ENCODE results near the gene FOXJ2.
"Not testable (repeated sequence)": the region's sequence is repeated elsewhere in the genome, so short reads cannot be mapped to it uniquely, and the experiment has no call there.

DNA sequence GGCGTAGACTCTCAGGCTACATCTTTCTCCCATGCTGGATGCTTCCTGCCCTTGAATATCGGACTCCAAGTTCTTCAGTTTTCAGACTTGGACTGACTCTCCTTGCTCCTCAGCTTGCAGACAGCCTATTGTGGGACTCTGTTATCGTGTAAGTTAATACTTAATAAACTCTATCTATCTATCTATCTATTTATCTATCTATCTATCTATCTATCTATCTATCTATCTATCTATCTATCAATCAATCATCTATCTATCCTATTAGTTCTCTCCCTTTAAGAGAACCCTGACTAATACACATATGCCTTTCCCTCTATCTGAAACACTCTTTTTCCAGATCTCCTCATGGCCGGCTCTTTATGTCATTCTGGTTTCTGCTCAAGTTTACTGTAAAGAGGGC lies 27.6 kb upstream of the FOXJ2 start:
- TF ChIP-seq, protein P1, sequence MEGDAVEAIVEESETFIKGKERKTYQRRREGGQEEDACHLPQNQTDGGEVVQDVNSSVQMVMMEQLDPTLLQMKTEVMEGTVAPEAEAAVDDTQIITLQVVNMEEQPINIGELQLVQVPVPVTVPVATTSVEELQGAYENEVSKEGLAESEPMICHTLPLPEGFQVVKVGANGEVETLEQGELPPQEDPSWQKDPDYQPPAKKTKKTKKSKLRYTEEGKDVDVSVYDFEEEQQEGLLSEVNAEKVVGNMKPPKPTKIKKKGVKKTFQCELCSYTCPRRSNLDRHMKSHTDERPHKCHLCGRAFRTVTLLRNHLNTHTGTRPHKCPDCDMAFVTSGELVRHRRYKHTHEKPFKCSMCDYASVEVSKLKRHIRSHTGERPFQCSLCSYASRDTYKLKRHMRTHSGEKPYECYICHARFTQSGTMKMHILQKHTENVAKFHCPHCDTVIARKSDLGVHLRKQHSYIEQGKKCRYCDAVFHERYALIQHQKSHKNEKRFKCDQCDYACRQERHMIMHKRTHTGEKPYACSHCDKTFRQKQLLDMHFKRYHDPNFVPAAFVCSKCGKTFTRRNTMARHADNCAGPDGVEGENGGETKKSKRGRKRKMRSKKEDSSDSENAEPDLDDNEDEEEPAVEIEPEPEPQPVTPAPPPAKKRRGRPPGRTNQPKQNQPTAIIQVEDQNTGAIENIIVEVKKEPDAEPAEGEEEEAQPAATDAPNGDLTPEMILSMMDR (conservative IDR thresholded peaks at IDR 0.05; ENCODE audit: low read depth, low read length), result not testable (repeated sequence)
- TF ChIP-seq EZH2 (IDR thresholded peaks at IDR 0.05; ENCODE audit: low read length, unreplicated experiment), result not testable (repeated sequence)
